COLO668 (cell line): Measurements from ENCODE around the gene MAT2B.
A peak's percentile ranks its signal among the peaks of the same experiment; 100 is the strongest.

Source experiments
- DNase-seq: peaks from one replicate; lab custom pipeline; 2025; ENCODE audit not compliant: unreplicated experiment; lab: John Stamatoyannopoulos, UW

Gene MAT2B

DNA sequence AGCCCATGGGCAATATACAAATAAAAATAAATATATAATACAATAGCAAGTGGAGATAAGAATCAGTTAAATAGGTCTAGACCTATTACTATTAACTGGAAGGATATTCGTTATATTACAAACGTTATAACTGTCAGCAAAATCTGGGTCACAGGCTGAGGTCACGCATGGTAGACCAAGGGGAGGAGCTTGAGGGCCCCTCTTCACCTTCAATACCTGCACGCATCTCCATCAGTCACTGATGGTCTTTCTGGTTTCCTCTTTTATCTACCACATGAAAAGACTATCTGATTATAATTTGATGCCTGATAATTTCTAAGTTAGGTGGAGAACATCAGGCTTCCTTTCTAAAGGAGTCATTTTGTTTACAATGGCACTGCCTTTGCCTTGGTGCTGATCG, 43.2 kb downstream of the MAT2B start:
- DNase-seq: no peak

DNA sequence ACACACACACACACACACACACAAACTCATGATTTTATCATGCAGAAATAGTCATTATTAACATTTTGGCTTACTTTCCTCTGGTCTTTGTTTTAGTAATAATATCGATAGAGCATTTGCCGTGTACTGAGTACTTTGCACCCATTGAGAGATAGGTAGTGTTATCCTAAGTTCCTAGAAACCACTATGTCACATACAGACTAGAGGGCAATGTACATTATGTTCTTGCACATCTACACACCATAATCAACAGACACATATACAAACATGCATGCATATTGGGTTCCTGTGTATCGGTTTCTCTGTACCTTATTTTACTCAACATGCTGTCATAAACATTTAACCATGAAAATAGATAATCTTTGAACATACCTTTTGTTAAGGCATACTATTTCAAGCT, 45.7 kb downstream of the MAT2B start:
- DNase-seq: no peak

DNA sequence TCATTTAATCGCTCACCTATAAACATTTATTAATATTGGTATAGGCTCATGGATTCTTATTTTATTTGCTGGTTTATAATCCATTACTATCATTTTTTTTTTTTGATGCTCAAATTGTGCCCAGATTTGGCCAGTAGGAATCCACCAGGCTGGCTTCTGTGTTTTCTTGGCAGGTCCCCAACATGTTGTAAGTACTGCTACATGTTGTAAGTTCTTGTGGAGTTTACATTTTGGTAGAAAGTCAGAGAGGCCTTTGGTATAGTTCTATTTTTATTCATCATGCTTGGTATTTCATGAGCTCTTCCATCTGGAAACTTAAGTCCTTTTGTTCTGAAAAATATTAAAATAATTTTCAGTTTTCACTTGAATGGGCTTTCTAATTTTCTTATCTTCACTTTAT, 47.1 kb downstream of the MAT2B start:
- DNase-seq: no peak

- DNase-seq: no peak
Measured at GRCh38 chr5:163561339-163561738, 55.9 kb downstream of the MAT2B start.

GRCh38 chr5:163562071-163562470, 56.7 kb downstream of the MAT2B start:
- DNase-seq: no peak

DNA sequence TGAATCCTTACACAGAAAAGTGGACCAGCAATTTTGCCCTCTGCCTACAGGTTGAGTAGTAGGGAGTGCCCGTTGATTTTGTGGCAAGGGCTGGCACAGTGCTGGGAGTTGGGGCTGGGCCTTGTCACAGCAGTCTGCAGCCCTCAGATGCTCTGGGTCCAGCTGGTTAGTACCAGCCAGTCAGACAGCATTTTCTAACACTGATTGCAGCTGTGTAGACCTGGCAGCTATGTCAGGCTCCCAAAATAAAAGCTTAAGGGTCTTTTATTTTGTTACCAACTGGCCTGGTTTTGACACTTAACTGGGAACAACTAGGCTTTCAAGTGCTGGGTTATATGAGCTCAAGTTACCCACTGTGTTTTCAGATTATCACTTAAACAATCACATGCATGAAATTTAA, 57.7 kb downstream of the MAT2B start:
- DNase-seq: no peak

- DNase-seq: no peak
Measured at GRCh38 chr5:163563880-163564279, 58.5 kb downstream of the MAT2B start.

- peak; percentile 20 for DNase-seq
Measured at GRCh38 chr5:163564321-163564938, 59.0 kb downstream of the MAT2B start.

GRCh38 chr5:163565492-163565891, 60.1 kb downstream of the MAT2B start:
- DNase-seq: no peak

GRCh38 chr5:163565931-163566608, 60.7 kb downstream of the MAT2B start:
- DNase-seq: peak; percentile 9

- DNase-seq: no peak
Measured at GRCh38 chr5:163566678-163567077, 61.3 kb downstream of the MAT2B start.

GRCh38 chr5:163567811-163568210, 62.4 kb downstream of the MAT2B start:
- DNase-seq: no peak
